Adrenal gland (tissue), 5 donors: ENCODE results near the gene PDE7B.

ENCODE experiments used
- POLR2A ChIP-seq, 2 donors: fragments of 450-650 bp; IDR thresholded peaks; one replicate each; pipeline ENCODE4 v1.6.1; 2017; ENCODE audit warnings: antibody characterized with exemption in 2 of 2, mild to moderate bottlenecking in 2 of 2, moderate library complexity in 1 of 2
- TF ChIP-seq, protein P1 (sequence below), 6 experiments: fragments of 450-650 bp in 4 of 6; fragments of 200-600 bp in 2 of 6; sonication (generic) in 1 of 6; IDR thresholded peaks; 1 replicate in 5 of 6; 2 replicates in 1 of 6; pipeline versions ENCODE4 v1.5.1 to v1.8.0; 2016 to 2021; ENCODE audit warnings: antibody characterized with exemption in 6 of 6, mild to moderate bottlenecking in 2 of 6, moderate library complexity in 1 of 6
- donor health status: DM: no; HTN: no; CAD: no.

DNA sequence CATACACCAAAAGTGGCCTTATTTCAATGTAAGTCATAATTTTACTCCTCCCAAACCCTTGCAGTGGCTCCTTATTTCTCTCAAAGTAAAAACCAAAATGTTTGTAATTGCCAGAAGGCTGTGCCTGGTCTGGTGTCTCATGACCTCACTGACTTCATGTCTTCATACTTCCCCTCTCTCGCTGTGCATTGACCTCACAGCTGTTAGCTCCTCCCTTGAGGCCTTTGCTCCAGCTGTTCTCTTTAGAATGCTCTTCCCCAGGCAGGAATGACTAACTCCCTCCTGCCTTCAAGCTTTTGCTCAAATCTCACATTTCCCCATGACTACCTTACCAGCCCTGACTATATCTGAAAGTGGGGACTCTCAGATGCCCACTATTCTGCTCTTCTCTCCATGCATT is 315.3 kb downstream of the PDE7B start:
- TF ChIP-seq, protein P1, sequence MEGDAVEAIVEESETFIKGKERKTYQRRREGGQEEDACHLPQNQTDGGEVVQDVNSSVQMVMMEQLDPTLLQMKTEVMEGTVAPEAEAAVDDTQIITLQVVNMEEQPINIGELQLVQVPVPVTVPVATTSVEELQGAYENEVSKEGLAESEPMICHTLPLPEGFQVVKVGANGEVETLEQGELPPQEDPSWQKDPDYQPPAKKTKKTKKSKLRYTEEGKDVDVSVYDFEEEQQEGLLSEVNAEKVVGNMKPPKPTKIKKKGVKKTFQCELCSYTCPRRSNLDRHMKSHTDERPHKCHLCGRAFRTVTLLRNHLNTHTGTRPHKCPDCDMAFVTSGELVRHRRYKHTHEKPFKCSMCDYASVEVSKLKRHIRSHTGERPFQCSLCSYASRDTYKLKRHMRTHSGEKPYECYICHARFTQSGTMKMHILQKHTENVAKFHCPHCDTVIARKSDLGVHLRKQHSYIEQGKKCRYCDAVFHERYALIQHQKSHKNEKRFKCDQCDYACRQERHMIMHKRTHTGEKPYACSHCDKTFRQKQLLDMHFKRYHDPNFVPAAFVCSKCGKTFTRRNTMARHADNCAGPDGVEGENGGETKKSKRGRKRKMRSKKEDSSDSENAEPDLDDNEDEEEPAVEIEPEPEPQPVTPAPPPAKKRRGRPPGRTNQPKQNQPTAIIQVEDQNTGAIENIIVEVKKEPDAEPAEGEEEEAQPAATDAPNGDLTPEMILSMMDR (IDR thresholded peaks at IDR 0.05): no peak
- TF ChIP-seq POLR2A (IDR thresholded peaks at IDR 0.05): no peak
